SH-SY5Y (cell line): ENCODE measurements around the gene FAM13A.
A peak's percentile ranks its signal among the peaks of the same experiment; 100 is the strongest.

Experiments
- GATA2 ChIP-seq: IDR thresholded peaks from 2 replicates; pipeline ENCODE4 v1.6.1; 2011; ENCODE audit warnings: mild to moderate bottlenecking, low read depth, low read length
- GATA3 ChIP-seq: IDR thresholded peaks from 2 replicates; pipeline ENCODE4 v1.6.1; 2011; ENCODE audit warnings: low read depth, mild to moderate bottlenecking, low read length, moderate library complexity

FAM13A gene

DNA sequence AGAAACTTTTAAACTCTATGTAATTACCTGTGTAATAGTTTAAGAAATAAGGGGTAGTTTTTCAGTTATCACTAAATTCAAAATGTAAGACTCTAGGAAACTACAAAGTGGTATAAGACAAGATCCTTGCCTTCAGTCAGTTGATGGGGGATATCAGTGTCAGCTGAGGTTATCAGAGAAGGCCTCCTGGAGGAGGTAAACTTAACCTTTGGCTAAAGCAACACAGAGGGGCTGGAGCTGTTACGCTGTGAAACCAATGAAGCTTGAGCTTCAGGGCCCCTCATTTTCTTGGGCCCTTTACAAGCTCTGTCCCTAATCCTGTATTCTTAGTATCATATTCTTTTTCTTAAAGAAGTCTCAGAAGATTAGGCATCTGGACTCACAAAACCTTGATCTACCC, 35.9 kb downstream of the FAM13A start:
- TF ChIP-seq GATA2 (no peak), GATA3 (no peak)

GRCh38 chr4:89009761-89010369, 47.1 kb downstream of the FAM13A start:
- TF ChIP-seq GATA2 (no peak), GATA3 (no peak)

GRCh38 chr4:89009115-89009514, 47.9 kb downstream of the FAM13A start:
- TF ChIP-seq GATA3 (no peak), GATA2 (no peak)

DNA sequence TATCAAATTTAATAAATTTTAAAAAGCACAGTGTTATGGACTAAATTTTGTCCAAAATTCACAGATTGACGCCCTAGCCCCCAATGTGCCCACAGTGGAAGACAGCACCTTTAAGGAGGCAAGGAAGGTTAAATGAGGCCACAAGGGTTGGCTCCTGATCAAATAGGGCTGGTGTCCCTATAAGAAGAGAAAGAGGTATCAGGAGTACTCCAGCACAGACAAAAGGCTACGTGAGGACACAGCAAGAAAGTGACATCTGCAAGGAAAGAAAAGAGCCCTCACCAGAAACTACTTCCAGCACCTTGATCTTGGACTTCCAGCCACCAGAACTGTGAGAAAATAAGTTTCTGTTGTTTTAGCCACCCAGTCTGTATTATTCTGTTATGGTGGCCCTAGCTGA, 48.8 kb downstream of the FAM13A start:
- TF ChIP-seq GATA2 (no peak), GATA3 (no peak)

DNA sequence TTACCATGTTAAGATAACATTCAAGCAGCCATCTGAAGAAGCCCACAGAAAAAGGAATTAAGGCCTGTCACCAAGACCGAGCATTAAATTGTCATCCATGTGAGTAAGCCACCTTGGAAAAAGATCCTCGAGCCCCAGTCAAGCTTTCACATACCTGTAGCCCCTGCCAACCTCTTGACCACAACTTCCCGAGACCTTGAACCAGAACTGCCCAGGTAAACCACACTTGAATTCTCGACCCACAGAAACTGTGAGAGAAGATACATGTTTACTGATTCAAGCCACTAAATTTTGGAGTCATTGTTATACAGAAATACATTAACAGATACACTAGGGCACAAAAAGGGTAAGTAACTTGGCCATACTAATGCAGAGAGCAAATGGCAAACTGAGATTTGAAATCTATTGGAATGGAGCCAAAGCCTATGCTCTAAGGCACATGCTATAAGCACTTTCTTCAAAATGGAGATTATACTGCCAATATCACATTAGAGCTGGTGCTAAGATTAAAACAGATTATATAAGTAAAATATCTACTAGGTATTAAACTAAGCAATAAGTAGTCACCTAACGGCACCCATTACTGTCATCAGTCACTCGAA, 49.5 kb downstream of the FAM13A start:
- no peak for TF ChIP-seq GATA3
- no peak for TF ChIP-seq GATA2

DNA sequence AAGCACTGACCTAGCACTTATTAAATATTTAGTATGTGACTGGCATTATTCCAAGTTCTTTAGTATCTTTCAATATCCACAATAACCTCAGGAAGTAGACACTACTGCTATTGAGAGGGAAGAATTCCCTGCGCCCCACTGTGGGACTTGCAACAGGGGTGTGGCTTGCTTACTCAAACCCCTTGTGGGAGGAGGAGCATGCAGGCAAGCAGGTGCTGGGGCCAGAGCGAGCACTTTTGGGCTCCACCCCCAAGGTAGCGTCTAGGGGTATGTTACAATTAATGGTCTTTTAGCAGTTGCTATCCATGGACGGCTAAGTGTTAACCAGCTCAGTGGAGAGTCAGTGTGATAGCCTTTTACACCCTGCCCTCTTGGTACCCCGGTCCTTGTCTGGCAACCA, 50.7 kb downstream of the FAM13A start:
- TF ChIP-seq GATA3: no peak
- no peak for TF ChIP-seq GATA2

- peak; percentile 71 for TF ChIP-seq GATA2
- TF ChIP-seq GATA3: peak; percentile 95
Measured at GRCh38 chr4:89001647-89002445, 55.1 kb downstream of the FAM13A start.

GRCh38 chr4:89000844-89001360, 56.1 kb downstream of the FAM13A start:
- TF ChIP-seq GATA2 (peak; percentile 59; the same call in 1 of the 2 replicates), GATA3 (no peak)

DNA sequence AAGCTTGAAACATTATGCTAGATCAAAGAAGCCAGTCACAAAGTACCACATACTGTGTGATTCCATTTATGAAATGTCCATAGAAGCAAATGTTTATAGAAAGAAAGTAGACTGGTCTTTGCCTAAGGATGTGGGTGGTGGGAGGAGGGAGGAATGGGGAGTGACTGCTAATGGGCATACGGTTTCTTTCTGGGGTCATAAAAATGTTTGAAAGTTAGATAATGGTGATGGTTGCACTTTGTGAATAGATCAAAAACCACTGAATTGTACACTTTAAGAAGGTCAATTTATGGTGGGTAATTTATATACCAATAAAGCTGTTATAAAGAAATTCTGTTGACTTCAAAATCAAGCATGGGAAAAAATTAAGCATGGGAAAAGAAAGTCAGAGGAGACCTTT, 56.6 kb downstream of the FAM13A start:
- no peak for TF ChIP-seq GATA2
- TF ChIP-seq GATA3: no peak

DNA sequence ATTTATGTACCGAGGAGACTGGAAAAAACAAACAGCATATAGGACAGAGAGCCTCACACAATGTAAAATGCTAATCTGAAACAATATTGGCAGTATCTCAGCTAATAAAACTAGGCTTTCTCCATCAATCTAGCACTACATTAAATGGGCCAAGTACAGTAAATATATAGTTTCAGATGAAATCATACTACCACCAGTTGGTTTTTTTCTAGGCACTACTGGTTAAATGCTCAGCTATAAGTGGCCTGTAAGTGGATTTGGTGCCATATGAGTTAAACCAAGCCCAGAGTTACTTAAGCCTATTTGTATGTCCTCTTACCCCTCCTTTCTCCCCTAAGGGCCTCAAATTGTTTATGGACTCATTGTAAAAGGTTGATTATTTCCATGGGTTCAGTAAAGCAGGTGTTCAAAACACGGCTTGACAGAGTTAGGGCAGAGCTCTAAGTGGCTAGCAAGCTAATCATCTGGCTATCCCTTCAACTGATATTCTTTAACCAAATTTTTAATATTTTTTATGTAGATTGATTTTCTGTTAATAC, 57.5 kb downstream of the FAM13A start:
- TF ChIP-seq GATA2 (no peak), GATA3 (no peak)

GRCh38 chr4:88998891-88999290, 58.1 kb downstream of the FAM13A start:
- TF ChIP-seq GATA3: no peak
- no peak for TF ChIP-seq GATA2

DNA sequence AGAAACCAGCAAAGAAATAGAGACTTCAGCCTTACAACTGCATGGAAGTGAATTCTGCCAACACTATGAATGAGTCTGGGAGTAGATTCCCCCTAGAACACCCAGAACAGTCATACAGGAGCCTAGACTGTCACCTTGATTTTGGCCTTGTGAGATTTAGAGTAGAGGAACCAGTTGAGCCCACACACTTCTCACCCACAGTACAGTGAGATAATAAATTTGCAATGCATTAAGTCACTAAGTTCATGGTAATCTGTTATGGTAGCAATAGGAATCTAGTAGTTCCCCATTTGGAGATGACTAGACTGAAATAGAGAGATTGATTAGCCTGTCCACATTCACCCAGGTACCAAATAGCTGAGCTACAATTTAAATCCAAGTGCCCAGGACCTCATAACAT, 59.0 kb downstream of the FAM13A start:
- no peak for TF ChIP-seq GATA3
- no peak for TF ChIP-seq GATA2

DNA sequence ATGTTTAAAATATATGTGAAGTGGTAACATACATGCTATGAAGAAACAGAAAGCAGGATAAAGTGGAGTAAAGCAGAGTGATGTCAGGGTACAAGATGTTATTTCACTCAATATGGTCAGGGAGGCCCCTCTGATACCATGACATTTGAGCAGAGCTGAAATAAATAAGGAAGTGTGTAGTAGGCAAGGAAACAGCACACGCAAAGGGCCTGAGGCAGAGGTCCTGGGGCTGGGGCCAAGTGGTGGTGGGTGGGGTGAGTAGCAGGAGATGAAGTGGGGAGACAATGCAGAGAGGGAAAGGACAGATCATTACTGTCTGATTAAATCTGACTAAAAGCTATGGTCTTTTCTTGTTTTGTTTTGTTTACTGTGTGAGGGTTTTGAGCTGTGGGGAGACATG, 61.1 kb downstream of the FAM13A start:
- TF ChIP-seq GATA2 (no peak), GATA3 (no peak)

DNA sequence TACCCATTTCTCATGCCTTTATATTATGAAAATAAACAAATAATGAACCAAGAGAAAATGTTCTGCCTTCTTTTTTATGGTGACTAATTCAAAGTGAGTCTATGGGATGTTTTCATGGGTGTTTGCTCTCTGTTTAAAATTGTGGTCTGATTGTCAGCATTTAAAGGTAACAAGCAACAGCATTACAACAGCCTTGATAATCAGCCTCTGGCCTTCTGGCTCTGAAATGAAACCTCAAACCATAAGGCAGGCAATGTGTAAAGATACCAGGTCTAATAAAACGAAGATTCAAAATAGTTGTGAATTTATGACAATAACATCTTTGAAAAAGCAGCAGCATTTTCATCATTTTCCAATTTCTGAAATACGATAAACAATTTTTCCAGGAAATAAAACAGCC, 63.7 kb downstream of the FAM13A start:
- no peak for TF ChIP-seq GATA2
- no peak for TF ChIP-seq GATA3
